WTC11 (cell line): ENCODE results near the gene RAI1. TPM values are rescaled to one million over a fixed set of nuclear protein-coding genes. Genes with fewer than 3 reads are reported as not detected.

Experiments
- ATAC-seq: fragments of 200-7000 bp; cut with Tn5 transposase; 2 replicates; pipeline ENCODE4 v1.10.0; 2021; ENCODE audit warnings: mild to moderate bottlenecking, moderate library complexity
- CTCF ChIA-PET: fragments of 300-600 bp; sonication (Branson Sonifier 250); formaldehyde crosslinking; loops from one replicate; lab custom pipeline; 2021; ENCODE audit warnings: antibody characterized with exemption; lab: Charles Lee
- POLR2A ChIA-PET: fragments of 350-600 bp; sonication (Branson Sonifier 250); formaldehyde crosslinking; loops from one replicate; lab custom pipeline; 2021; ENCODE audit warnings: antibody characterized with exemption; lab: Charles Lee
- DNase-seq: peaks from one replicate; pipeline ENCODE4 v3.0.0; 2021; ENCODE audit warnings: low spot score
- H3K27ac Mint-ChIP-seq: 2 replicates; pipeline ENCODE4 v1.8.0; 2021; ENCODE audit warnings: mixed read lengths
- H3K27me3 Mint-ChIP-seq: 2 replicates; pipeline ENCODE4 v1.8.0; 2021; ENCODE audit warnings: low read depth, mild to moderate bottlenecking, moderate library complexity, mixed read lengths
- H3K36me3 Mint-ChIP-seq: 2 replicates; pipeline ENCODE4 v1.8.0; 2021; ENCODE audit warnings: mixed read lengths
- H3K4me1 Mint-ChIP-seq: 2 replicates; pipeline ENCODE4 v1.8.0; 2022; ENCODE audit warnings: mixed read lengths
- H3K4me3 Mint-ChIP-seq: 2 replicates; pipeline ENCODE4 v1.8.0; 2021; ENCODE audit warnings: mild to moderate bottlenecking, moderate library complexity, mixed read lengths
- H3K9me3 Mint-ChIP-seq: 2 replicates; pipeline ENCODE4 v1.8.0; 2021; ENCODE audit warnings: mixed read lengths
- E2F4 ChIP-seq: sonication (generic); formaldehyde crosslinking; IDR thresholded peaks from 2 replicates; pipeline ENCODE4 v1.8.1; 2022; ENCODE audit warnings: low read depth, mild to moderate bottlenecking, moderate library complexity, missing genetic modification reagents, borderline replicate concordance
- EMX1 ChIP-seq: fragments of 250-450 bp; sonication (Bioruptor Pico); IDR thresholded peaks from 2 replicates; pipeline ENCODE4 v1.8.0; 2021; ENCODE audit warnings: mild to moderate bottlenecking
- FOXP1 ChIP-seq: sonication (generic); formaldehyde crosslinking; IDR thresholded peaks from 2 replicates; pipeline ENCODE4 v1.8.0; 2022; ENCODE audit warnings: missing genetic modification reagents, mild to moderate bottlenecking, moderate library complexity, borderline replicate concordance
- NFYB ChIP-seq: sonication (generic); formaldehyde crosslinking; conservative IDR thresholded peaks from 2 replicates; pipeline ENCODE4 v1.8.0; 2022; ENCODE audit warnings: low read depth, missing genetic modification reagents
- PREB ChIP-seq: sonication (generic); formaldehyde crosslinking; IDR thresholded peaks from 2 replicates; pipeline ENCODE4 v1.8.1; 2022; ENCODE audit warnings: mild to moderate bottlenecking, missing genetic modification reagents, moderate library complexity, borderline replicate concordance
- PRRX2 ChIP-seq: fragments of 250-450 bp; sonication (Bioruptor Pico); IDR thresholded peaks from 2 replicates; pipeline ENCODE4 v1.8.0; 2021; ENCODE audit warnings: mild to moderate bottlenecking
- TCF7 ChIP-seq: sonication (generic); formaldehyde crosslinking; IDR thresholded peaks from 2 replicates; pipeline ENCODE4 v1.8.0; 2022; ENCODE audit warnings: mild to moderate bottlenecking, low read depth, missing genetic modification reagents, moderate library complexity
- ZNF396 ChIP-seq: fragments of 250-450 bp; sonication (Bioruptor Pico); IDR thresholded peaks from 2 replicates; pipeline ENCODE4 v1.8.0; 2021; ENCODE audit warnings: mild to moderate bottlenecking, moderate library complexity, borderline replicate concordance
- total RNA-seq: library from RNA; stranded (reverse); gene quantifications from 3 replicates; pipeline ENCODE4 v1.2.3, GENCODE V29; 2021
- TF ChIP-seq, protein P1 (sequence below): fragments of 250-450 bp; sonication (Bioruptor Pico); IDR thresholded peaks from 2 replicates; pipeline ENCODE4 v1.9.0; 2021; ENCODE audit warnings: mild to moderate bottlenecking, borderline replicate concordance
- TF ChIP-seq, protein P2 (sequence below): sonication (generic); formaldehyde crosslinking; IDR thresholded peaks from 2 replicates; pipeline ENCODE4 v1.8.0; 2023; ENCODE audit warnings: missing genetic modification reagents, mild to moderate bottlenecking, borderline replicate concordance
- TF ChIP-seq, protein P3 (sequence below): fragments of 250-450 bp; sonication (Bioruptor Pico); IDR thresholded peaks from 2 replicates; pipeline ENCODE4 v2.1.2; 2022; ENCODE audit warnings: mild to moderate bottlenecking, moderate library complexity

The RAI1 gene
- total RNA-seq, 1 experiment from 2014 or later: 12.7 TPM

DNA sequence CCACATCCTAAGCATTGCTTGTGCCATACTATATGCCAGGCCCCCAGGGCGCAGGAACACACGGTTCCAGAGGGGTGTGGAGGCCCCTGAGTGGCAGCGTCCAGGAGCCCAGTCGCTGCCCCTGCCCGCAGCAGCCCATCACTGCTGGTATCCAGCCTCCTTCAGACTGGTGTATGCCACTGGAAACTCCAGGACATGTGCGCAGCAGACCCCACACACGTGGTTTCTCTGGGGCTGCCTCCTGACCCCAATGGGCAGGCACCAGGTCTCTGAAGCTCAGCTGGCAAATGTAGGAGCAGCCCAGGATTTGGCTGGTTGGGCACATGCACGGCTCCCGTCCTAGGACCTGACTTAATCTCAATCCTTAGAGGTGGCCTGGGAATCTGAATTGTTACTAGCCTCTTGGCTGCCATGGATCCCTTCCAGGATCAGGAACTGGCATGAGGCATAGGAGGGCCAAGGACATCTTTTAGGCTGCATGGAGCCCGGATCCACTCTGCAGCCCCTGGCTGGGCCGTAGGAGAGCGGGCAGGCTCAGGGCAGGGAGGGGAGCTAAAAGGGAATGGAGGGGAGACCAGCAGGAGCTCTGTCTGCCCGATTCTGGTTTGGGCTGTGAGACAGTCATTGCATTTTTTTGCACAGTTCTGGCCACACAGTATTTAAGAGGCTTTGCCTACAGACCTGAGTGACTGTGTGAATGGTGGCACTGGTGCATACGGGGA is 62.3 kb downstream of the RAI1 start (continued):
- TF ChIP-seq, protein P1, sequence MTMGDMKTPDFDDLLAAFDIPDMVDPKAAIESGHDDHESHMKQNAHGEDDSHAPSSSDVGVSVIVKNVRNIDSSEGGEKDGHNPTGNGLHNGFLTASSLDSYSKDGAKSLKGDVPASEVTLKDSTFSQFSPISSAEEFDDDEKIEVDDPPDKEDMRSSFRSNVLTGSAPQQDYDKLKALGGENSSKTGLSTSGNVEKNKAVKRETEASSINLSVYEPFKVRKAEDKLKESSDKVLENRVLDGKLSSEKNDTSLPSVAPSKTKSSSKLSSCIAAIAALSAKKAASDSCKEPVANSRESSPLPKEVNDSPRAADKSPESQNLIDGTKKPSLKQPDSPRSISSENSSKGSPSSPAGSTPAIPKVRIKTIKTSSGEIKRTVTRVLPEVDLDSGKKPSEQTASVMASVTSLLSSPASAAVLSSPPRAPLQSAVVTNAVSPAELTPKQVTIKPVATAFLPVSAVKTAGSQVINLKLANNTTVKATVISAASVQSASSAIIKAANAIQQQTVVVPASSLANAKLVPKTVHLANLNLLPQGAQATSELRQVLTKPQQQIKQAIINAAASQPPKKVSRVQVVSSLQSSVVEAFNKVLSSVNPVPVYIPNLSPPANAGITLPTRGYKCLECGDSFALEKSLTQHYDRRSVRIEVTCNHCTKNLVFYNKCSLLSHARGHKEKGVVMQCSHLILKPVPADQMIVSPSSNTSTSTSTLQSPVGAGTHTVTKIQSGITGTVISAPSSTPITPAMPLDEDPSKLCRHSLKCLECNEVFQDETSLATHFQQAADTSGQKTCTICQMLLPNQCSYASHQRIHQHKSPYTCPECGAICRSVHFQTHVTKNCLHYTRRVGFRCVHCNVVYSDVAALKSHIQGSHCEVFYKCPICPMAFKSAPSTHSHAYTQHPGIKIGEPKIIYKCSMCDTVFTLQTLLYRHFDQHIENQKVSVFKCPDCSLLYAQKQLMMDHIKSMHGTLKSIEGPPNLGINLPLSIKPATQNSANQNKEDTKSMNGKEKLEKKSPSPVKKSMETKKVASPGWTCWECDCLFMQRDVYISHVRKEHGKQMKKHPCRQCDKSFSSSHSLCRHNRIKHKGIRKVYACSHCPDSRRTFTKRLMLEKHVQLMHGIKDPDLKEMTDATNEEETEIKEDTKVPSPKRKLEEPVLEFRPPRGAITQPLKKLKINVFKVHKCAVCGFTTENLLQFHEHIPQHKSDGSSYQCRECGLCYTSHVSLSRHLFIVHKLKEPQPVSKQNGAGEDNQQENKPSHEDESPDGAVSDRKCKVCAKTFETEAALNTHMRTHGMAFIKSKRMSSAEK (CRISPR knock-in tag): no peak
- TF ChIP-seq EMX1 (CRISPR knock-in tag) (no peak), PRRX2 (CRISPR knock-in tag) (no peak)
- TF ChIP-seq, protein P2, sequence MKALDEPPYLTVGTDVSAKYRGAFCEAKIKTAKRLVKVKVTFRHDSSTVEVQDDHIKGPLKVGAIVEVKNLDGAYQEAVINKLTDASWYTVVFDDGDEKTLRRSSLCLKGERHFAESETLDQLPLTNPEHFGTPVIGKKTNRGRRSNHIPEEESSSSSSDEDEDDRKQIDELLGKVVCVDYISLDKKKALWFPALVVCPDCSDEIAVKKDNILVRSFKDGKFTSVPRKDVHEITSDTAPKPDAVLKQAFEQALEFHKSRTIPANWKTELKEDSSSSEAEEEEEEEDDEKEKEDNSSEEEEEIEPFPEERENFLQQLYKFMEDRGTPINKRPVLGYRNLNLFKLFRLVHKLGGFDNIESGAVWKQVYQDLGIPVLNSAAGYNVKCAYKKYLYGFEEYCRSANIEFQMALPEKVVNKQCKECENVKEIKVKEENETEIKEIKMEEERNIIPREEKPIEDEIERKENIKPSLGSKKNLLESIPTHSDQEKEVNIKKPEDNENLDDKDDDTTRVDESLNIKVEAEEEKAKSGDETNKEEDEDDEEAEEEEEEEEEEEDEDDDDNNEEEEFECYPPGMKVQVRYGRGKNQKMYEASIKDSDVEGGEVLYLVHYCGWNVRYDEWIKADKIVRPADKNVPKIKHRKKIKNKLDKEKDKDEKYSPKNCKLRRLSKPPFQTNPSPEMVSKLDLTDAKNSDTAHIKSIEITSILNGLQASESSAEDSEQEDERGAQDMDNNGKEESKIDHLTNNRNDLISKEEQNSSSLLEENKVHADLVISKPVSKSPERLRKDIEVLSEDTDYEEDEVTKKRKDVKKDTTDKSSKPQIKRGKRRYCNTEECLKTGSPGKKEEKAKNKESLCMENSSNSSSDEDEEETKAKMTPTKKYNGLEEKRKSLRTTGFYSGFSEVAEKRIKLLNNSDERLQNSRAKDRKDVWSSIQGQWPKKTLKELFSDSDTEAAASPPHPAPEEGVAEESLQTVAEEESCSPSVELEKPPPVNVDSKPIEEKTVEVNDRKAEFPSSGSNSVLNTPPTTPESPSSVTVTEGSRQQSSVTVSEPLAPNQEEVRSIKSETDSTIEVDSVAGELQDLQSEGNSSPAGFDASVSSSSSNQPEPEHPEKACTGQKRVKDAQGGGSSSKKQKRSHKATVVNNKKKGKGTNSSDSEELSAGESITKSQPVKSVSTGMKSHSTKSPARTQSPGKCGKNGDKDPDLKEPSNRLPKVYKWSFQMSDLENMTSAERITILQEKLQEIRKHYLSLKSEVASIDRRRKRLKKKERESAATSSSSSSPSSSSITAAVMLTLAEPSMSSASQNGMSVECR (CRISPR knock-in tag): no peak
- TF ChIP-seq, all 79 proteins: peak for 0

DNA sequence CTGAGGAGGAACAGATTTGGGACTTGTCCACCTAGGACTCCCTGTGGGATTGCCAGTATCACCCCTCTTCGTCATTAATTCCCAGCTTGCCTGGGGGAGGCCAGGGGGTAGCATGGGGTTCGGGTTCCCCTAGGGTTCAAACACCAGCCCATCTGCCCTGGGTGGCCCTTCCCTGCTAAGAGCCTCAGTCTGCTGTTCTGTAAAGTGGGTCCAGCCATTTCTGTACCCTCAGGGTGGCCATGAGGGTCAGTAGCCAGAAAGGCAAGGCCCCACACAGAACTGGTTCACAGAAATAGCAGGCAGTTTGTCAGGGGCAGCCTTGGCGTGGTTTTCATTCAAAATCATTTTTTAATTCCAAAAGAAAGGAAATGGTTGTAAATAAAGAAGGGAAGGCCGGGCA is 62.9 kb downstream of the RAI1 start:
- CTCF ChIA-PET: interaction anchor here (0.5 kb wide), 1 partner anchor 9 kb away, joined by 3 read pairs; no protein-coding TSS in a partner anchor

More for the DNA sequence above, 62.9 kb downstream of the RAI1 start:
- DNase-seq: no peak
- ATAC-seq: no peak
- no peak overlapping the region for H3K4me3 Mint-ChIP-seq
- peaks cover 13% of the 10 kb centered on the region for H3K27me3 Mint-ChIP-seq
- TF ChIP-seq E2F4 (CRISPR knock-in tag) (no peak), ZNF396 (CRISPR knock-in tag) (no peak), FOXP1 (CRISPR knock-in tag) (no peak), TCF7 (CRISPR knock-in tag) (no peak), NFYB (CRISPR knock-in tag) (no peak), PREB (CRISPR knock-in tag) (no peak)
- TF ChIP-seq, protein P3, sequence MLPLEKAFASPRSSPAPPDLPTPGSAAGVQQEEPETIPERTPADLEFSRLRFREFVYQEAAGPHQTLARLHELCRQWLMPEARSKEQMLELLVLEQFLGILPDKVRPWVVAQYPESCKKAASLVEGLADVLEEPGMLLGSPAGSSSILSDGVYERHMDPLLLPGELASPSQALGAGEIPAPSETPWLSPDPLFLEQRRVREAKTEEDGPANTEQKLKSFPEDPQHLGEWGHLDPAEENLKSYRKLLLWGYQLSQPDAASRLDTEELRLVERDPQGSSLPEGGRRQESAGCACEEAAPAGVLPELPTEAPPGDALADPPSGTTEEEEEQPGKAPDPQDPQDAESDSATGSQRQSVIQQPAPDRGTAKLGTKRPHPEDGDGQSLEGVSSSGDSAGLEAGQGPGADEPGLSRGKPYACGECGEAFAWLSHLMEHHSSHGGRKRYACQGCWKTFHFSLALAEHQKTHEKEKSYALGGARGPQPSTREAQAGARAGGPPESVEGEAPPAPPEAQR (CRISPR knock-in tag): no peak
- TF ChIP-seq, all 79 proteins: peak for 0
- no peaks in the 10 kb centered on the region for H3K9me3 Mint-ChIP-seq
- POLR2A ChIA-PET: no interaction called here
- H3K36me3 Mint-ChIP-seq: no peaks in the 10 kb centered on the region
- H3K4me1 Mint-ChIP-seq: peaks cover 40% of the 10 kb centered on the region
- no peak overlapping the region for H3K27ac Mint-ChIP-seq
